WTC11 (cell line): ENCODE measurements around the gene FXYD5. TPM values are rescaled to one million over a fixed set of nuclear protein-coding genes. Genes with fewer than 3 reads are reported as not detected.
A peak's percentile ranks its signal among the peaks of the same experiment; 100 is the strongest.
"Not testable (repeated sequence)": the region's sequence is repeated elsewhere in the genome, so short reads cannot be mapped to it uniquely, and the experiment has no call there.

Experiments
- ATAC-seq: fragments of 200-7000 bp; cut with Tn5 transposase; 2 replicates; pipeline ENCODE4 v1.10.0; 2021; ENCODE audit warnings: mild to moderate bottlenecking, moderate library complexity
- CTCF ChIA-PET: fragments of 300-600 bp; sonication (Branson Sonifier 250); formaldehyde crosslinking; loops from one replicate; lab custom pipeline; 2021; ENCODE audit warnings: antibody characterized with exemption; lab: Charles Lee
- POLR2A ChIA-PET: fragments of 350-600 bp; sonication (Branson Sonifier 250); formaldehyde crosslinking; loops from one replicate; lab custom pipeline; 2021; ENCODE audit warnings: antibody characterized with exemption; lab: Charles Lee
- DNase-seq: peaks from one replicate; pipeline ENCODE4 v3.0.0; 2021; ENCODE audit warnings: low spot score
- H3K27ac Mint-ChIP-seq: 2 replicates; pipeline ENCODE4 v1.8.0; 2021; ENCODE audit warnings: mixed read lengths
- H3K27me3 Mint-ChIP-seq: 2 replicates; pipeline ENCODE4 v1.8.0; 2021; ENCODE audit warnings: low read depth, mild to moderate bottlenecking, moderate library complexity, mixed read lengths
- H3K36me3 Mint-ChIP-seq: 2 replicates; pipeline ENCODE4 v1.8.0; 2021; ENCODE audit warnings: mixed read lengths
- H3K4me1 Mint-ChIP-seq: 2 replicates; pipeline ENCODE4 v1.8.0; 2022; ENCODE audit warnings: mixed read lengths
- H3K4me3 Mint-ChIP-seq: 2 replicates; pipeline ENCODE4 v1.8.0; 2021; ENCODE audit warnings: mild to moderate bottlenecking, moderate library complexity, mixed read lengths
- H3K9me3 Mint-ChIP-seq: 2 replicates; pipeline ENCODE4 v1.8.0; 2021; ENCODE audit warnings: mixed read lengths
- ARID4B ChIP-seq: sonication (generic); formaldehyde crosslinking; IDR thresholded peaks from 2 replicates; pipeline ENCODE4 v1.8.0; 2023; ENCODE audit warnings: missing genetic modification reagents, mild to moderate bottlenecking, borderline replicate concordance
- CBFB ChIP-seq: sonication (generic); formaldehyde crosslinking; IDR thresholded peaks from 2 replicates; pipeline ENCODE4 v1.8.1; 2022; ENCODE audit warnings: mild to moderate bottlenecking, low read depth, missing genetic modification reagents
- CTCF ChIP-seq: fragments of 200-600 bp; IDR thresholded peaks from 2 replicates; pipeline ENCODE4 v1.8.0; 2022; ENCODE audit warnings: antibody characterized with exemption
- E2F4 ChIP-seq: sonication (generic); formaldehyde crosslinking; IDR thresholded peaks from 2 replicates; pipeline ENCODE4 v1.8.1; 2022; ENCODE audit warnings: low read depth, mild to moderate bottlenecking, moderate library complexity, missing genetic modification reagents, borderline replicate concordance
- E2F5 ChIP-seq: sonication (generic); formaldehyde crosslinking; IDR thresholded peaks from 2 replicates; pipeline ENCODE4 v1.8.1; 2022; ENCODE audit warnings: mild to moderate bottlenecking, moderate library complexity, missing genetic modification reagents
- FOXP1 ChIP-seq: sonication (generic); formaldehyde crosslinking; IDR thresholded peaks from 2 replicates; pipeline ENCODE4 v1.8.0; 2022; ENCODE audit warnings: missing genetic modification reagents, mild to moderate bottlenecking, moderate library complexity, borderline replicate concordance
- GRHL2 ChIP-seq: fragments of 250-450 bp; sonication (Bioruptor Pico); IDR thresholded peaks from 2 replicates; pipeline ENCODE4 v1.8.0; 2022; ENCODE audit warnings: mild to moderate bottlenecking, moderate library complexity; ENCODE audit not compliant: insufficient replicate concordance, severe bottlenecking
- MAX ChIP-seq: sonication (generic); formaldehyde crosslinking; IDR thresholded peaks from 2 replicates; pipeline ENCODE4 v1.8.0; 2022; ENCODE audit warnings: mild to moderate bottlenecking, missing genetic modification reagents
- NFYB ChIP-seq: sonication (generic); formaldehyde crosslinking; conservative IDR thresholded peaks from 2 replicates; pipeline ENCODE4 v1.8.0; 2022; ENCODE audit warnings: low read depth, missing genetic modification reagents
- NR3C1 ChIP-seq: sonication (generic); formaldehyde crosslinking; conservative IDR thresholded peaks from 2 replicates; pipeline ENCODE4 v1.8.1; 2023; ENCODE audit warnings: low read depth, mild to moderate bottlenecking, missing genetic modification reagents
- PRDM15 ChIP-seq: sonication (generic); formaldehyde crosslinking; IDR thresholded peaks from 2 replicates; pipeline ENCODE4 v1.8.0; 2022; ENCODE audit warnings: missing genetic modification reagents
- SMAD3 ChIP-seq: sonication (generic); formaldehyde crosslinking; IDR thresholded peaks from 2 replicates; pipeline ENCODE4 v1.8.0; 2022; ENCODE audit warnings: missing genetic modification reagents, mild to moderate bottlenecking, borderline replicate concordance
- SMAD4 ChIP-seq: sonication (generic); formaldehyde crosslinking; IDR thresholded peaks from 2 replicates; pipeline ENCODE4 v1.8.0; 2022; ENCODE audit warnings: mild to moderate bottlenecking, missing genetic modification reagents
- USF2 ChIP-seq: sonication (generic); formaldehyde crosslinking; IDR thresholded peaks from 2 replicates; pipeline ENCODE4 v1.8.1; 2023; ENCODE audit warnings: mild to moderate bottlenecking, missing genetic modification reagents, moderate library complexity
- ZNF396 ChIP-seq: fragments of 250-450 bp; sonication (Bioruptor Pico); IDR thresholded peaks from 2 replicates; pipeline ENCODE4 v1.8.0; 2021; ENCODE audit warnings: mild to moderate bottlenecking, moderate library complexity, borderline replicate concordance
- ZNF671 ChIP-seq: fragments of 250-450 bp; sonication (Bioruptor Pico); IDR thresholded peaks from 2 replicates; pipeline ENCODE4 v1.8.0; 2021; ENCODE audit warnings: mild to moderate bottlenecking
- ZSCAN18 ChIP-seq: fragments of 250-450 bp; sonication (Bioruptor Pico); IDR thresholded peaks from 2 replicates; pipeline ENCODE4 v2.1.2; 2022; ENCODE audit warnings: mild to moderate bottlenecking, moderate library complexity
- total RNA-seq: library from RNA; stranded (reverse); gene quantifications from 3 replicates; pipeline ENCODE4 v1.2.3, GENCODE V29; 2021

The FXYD5 gene
- total RNA-seq, 1 experiment from 2014 or later = 114 TPM

GRCh38 chr19:35151273-35152065 is 3.1 kb upstream of the FXYD5 start:
- no peaks in the 10 kb centered on the region for H3K9me3 Mint-ChIP-seq
- TF ChIP-seq FOXP1 (CRISPR knock-in tag) (no peak), MAX (CRISPR knock-in tag) (no peak), CBFB (CRISPR knock-in tag) (no peak), NR3C1 (CRISPR knock-in tag) (no peak), CTCF (no peak), GRHL2 (CRISPR knock-in tag) (no peak), SMAD3 (CRISPR knock-in tag) (no peak), ZNF671 (CRISPR knock-in tag) (no peak), ZNF396 (CRISPR knock-in tag) (no peak), ZSCAN18 (no peak), SMAD4 (CRISPR knock-in tag) (no peak), E2F5 (CRISPR knock-in tag) (no peak), PRDM15 (CRISPR knock-in tag) (no peak), NFYB (CRISPR knock-in tag) (no peak), E2F4 (CRISPR knock-in tag) (no peak), USF2 (CRISPR knock-in tag) (no peak), ARID4B (no peak)
- TF ChIP-seq, all 79 proteins: peak for 0
- Mint-ChIP-seq H3K27ac (peak overlapping the region; percentile 90), H3K4me1 (peaks cover 55% of the 10 kb centered on the region), H3K36me3 (peaks cover 10% of the 10 kb centered on the region), H3K4me3 (no peak overlapping the region), H3K27me3 (no peaks in the 10 kb centered on the region; the same call in 1 of the 2 replicates)
- ATAC-seq (peak; percentile 5; the same call in 1 of the 2 replicates), DNase-seq (no peak)
- ChIA-PET CTCF (interaction anchor here (0.8 to 4.1 kb wide), 12 partner anchors 9 to 314 kb away, joined by 3 to 143 read pairs (median 9); partner anchors contain the start of genes FXYD7, HPN and LGI4), POLR2A (interaction anchor here (0.7 to 1.8 kb wide), 5 partner anchors 8 to 106 kb away, joined by 3 to 9 read pairs (median 3); partner anchors contain the start of gene FXYD7)

- Mint-ChIP-seq H3K4me1 (peaks cover 57% of the 10 kb centered on the region), H3K36me3 (peaks cover 21% of the 10 kb centered on the region), H3K4me3 (peak overlapping the region; percentile 97)
- H3K27me3 Mint-ChIP-seq, H3K27ac Mint-ChIP-seq, ATAC-seq, H3K9me3 Mint-ChIP-seq, DNase-seq: not testable (repeated sequence)
- POLR2A ChIA-PET = interaction anchor here (2.5 kb wide), 1 partner anchor 12 kb away, joined by 15 read pairs; no protein-coding TSS in a partner anchor
- CTCF ChIA-PET = interaction anchor here (0.7 to 4.1 kb wide), 13 partner anchors 10 to 767 kb away, joined by 3 to 143 read pairs (median 8); partner anchors contain the start of genes FXYD7 and LGI4
Observed at GRCh38 chr19:35153129-35153522, 1.4 kb upstream of the FXYD5 start.
